GM18909 (cell line): Measurements from ENCODE around the gene SSTR4.

Experiments
- ATAC-seq: cut with Tn5 transposase; IDR thresholded peaks from one replicate; pipeline ENCODE4 v1.9.1; 2021; ENCODE audit warnings: mild to moderate bottlenecking; ENCODE audit not compliant: unreplicated experiment, poor library complexity

The SSTR4 gene

DNA sequence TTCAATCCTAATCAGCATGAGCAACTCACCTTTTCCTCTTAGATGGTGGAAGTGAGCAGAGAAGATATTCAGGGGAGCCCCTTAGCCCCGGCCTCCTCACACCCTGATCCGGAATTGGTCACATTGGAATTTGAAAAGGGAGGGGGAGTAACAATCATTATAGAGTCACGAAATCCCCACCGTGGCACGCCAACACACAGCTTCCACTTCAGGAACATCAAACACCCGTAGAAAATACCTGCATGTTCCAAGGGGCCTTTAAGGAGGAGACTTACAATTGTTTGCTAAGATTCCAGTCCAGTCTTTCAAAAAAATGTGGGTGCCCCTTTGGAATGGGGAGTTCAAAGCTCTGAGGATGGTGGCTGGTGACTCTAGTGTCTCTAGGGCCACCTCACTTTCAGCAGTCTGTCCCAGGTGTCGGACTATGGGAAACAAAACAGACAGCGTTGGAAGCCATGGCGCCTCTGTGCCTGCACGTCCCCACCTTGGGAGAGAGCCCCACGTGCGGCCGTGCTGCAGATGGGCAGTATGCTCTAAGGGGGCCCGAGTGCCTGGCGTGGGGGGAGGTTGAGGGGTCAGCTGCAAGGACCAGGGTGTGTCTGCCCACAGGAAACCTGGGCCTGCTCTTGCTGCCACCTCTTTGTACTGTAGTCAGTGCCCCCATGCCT is 48.6 kb downstream of the SSTR4 start:
- ATAC-seq: no peak

DNA sequence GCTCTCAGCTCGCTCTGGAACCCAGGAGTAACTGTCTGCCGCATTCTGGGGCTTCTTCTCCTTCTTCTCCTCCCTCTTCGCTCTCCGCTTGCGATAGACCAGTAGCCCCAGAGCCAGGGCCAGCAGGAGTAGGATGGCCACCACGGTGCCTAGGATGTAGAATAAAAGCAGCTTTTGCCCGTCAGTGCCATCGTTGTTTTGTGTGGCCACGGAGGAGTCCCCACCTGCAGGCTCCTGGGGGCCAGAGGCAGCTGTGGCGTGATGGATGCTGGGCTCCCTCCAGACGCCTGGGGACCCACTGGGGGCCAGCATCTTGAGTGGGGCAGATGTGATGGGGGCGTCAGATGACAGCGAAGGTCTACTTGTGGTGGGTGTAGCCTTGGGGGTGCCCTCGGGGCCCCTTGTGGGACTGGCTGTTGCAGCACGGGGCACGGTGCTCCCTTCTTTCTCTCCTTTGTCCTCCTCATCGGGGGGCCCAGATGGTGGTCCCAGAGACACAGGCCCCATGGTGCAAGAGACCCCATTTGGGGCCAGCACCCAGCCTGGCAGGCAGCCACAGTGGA is 49.3 kb downstream of the SSTR4 start:
- ATAC-seq: no peak

DNA sequence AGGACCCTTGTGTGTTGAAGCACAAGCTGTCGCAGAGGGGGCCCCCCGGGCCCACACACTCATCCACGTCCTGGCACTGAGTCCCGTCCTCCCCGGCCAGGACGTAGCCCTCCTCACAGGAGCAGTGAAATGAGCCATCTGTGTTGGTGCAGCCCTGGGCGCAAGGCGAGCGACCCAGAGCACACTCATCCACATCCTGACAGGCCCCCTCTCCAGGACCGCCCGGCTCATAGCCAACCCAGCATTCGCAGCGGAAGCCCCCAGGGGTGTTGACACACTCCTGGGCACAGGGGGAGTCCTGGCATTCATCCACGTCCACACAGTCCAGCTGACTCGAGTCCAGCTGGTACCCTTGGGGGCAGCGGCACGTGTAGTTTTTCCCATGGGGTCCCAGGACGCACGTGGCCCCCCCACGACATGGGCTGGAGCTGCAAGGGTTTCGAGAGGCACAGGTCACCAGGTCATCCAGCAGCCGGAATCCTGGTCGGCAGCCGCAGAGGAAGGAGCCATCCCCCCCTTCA is 49.8 kb downstream of the SSTR4 start:
- ATAC-seq: no peak

DNA sequence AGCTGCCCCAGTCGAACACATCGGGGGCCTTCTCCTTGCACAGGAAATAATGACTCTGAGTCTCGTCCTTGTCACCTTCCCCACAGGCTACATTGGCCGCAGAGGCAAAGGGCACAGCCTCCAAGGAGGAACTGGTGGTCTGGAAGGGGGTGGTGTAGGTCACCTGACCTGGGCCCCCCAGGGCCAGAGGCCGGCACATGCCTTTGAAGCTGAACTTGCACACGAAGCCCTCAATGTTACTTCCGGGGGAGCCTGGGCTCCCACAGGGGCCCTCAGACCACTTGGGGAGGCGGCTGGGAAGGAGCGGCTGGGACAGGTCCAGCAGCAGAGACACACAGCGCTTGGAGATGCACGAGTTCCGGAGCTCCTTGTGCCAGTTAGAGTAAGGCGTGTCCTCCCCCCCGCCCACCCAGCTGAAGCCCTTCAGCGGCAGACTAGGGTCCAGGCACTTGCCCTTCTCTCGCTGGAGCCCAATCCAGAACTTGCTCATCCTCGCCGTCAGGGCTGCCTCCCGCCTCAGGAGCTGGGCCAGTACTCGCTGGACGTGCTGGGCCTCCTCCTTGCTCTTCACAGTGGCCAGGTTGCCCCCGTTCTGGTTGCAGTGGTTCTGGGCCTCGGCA is 50.4 kb downstream of the SSTR4 start:
- no peak for ATAC-seq

DNA sequence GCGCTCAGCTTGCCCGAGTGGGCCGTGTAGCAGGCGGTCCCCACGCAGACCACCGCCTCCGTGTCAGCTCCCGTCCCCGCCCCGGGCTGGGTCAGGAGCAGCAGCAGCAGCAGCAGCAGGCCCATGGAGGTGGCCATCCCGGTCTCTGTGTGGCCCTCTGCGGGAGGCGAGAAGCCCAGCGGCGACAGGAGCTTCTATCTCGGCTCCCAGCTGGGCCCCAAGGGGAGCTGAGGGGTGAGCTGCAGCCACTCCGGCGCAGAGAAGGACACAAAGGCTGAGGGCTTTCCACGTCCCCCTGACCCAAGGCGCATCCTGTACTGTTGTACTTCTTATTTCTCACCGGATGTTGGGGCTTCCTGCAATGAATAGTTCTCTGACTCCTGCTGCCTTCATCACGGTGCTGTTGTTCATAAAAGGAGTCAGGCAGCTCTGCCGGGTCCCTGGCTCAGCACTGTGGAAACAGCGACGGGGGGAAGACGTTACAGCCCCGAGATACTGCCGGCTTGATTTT is 51.0 kb downstream of the SSTR4 start, which contains the start of gene CD93:
Gene CD93, minus strand, starts transcription at position 269 of the 511 bp plus-strand sequence. Its CDS starts 132 bp downstream, at position 137.
- no peak for ATAC-seq

DNA sequence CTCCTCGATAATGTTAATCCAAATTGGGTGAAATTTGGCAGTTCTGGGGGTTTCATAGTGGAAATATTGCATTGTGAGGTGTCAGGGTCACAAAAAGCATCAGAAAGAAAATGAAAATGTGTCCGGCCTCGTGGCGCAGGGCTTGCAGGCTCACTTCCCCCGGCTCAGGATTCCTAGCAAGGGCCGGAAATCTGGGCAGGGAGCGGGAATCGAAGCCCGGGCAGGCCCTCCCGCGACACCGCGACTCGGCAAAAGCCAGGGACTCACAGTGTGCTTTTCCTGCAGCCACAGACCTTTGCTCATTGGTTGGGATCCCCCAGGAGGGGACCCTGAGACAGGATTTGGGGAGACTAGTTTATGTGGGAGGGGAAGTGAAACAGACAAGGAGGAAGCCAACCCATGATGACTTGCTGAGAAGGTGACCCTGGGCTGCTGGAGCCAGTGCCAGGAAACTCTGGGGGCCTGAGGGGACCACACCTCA is 51.9 kb downstream of the SSTR4 start:
- no peak for ATAC-seq

DNA sequence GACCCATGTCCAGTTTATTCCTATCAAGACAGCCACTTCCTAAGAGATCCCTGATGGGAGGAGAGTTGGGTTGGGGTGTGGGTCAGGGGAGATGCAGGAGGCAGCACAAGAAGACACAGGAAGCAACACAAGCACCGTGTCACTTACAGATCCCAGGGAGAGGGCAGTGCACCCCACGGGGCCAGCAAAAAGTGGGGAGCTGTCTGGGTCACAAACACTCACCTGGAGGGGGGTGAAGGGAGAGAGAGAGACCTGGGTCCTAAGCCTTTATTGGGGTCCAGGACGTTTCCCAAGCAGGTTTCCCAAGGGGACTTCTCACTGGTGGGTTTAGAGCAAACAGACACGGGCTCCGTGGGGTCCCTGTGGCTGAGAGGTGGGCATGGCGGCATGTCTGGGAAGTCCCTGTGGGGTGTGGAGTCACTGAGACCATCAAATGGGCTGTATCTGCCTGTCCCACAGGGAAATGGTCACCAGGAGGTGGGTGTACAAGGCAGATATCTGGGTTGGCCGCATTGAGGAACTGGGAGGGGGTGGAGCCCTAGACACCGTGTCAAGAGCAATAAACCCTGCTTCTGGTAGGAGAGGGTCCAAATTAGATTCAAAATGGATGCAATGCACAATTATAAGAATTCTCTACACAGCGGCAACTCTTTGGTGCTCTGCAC is 52.6 kb downstream of the SSTR4 start:
- no peak for ATAC-seq
